Measurements from ENCODE around the gene EPGN.

Gene EPGN

DNA sequence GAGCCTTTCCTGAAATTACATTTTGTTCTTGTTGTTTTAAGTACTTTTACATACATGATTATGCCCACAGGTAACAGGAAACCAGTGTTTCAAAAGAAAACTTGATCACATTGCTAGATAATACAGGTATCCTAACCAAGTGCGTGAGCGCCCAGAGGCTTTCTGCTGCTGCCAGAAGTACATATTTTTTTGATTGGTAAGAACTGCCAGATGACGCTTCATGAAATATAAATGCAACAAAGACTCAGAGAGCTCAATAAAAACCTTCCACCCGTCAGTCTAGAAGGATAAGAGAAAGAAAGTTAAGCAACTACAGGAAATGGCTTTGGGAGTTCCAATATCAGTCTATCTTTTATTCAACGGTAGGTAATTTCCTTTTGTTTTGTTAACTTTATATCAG is at the start of gene EPGN:
Gene EPGN, plus strand, starts transcription at position 256 of the 400 bp plus-strand sequence. Its CDS starts 64 bp downstream, at position 320.
- DNase-seq = no peak

DNA sequence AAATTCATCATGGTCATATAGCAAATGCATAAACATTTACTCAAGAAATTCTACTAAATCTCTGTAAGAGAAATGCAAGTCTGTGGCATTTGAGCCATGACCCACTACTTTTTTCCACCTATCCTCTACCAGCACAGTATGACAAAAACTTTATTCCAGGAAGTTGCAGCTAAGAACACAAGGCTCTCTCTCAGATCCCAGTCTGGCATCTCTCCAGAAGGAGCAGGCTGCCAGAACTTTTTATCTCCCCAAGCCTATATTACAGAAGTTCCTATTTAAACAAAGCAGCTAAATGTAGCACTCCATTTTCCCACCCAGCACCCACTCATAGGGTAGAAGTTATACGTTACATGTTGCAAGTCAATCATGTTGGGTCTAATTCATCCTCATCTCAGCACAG is 49.3 kb upstream of the EPGN start:
- no peak for DNase-seq

DNA sequence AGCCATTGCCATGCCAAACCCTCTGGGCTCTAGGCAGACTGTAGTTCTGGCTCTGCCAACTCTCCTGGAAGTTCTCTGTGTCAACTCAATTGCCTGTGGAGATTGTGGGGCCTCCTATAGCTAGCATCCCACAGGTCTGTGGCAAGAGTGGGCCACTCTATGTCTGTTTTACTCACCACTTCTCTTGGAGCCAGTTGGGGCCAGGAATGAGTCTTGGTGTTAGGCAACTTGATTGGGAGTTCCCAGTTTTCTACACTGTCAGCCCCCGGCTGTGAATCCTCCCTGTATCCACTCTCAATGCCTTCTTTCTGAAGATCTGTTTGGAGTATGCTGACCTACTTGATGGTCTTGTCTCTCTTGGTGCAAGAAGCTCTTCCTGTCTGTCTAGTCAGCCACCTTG is 48.2 kb upstream of the EPGN start:
- no peak for DNase-seq

DNA sequence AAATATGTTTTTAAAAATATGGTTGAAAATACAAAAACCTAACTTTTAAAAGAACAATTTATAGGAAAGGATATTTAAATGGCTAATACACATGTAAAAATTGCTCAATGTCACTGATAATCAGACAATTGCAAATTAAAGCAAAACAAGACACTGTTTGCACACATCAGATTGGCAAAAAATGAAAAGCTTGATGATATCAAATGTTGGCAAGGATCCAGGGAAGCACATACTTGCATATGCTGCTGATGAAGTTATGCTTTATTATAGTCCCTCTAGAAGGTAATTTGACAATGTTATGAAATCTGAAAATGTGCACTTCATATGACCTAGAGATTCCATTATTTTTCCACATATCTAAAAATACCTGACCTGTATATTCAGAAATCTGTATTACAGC is 45.7 kb upstream of the EPGN start:
- no peak for DNase-seq

GRCh38 chr4:74263551-74263950 is 44.7 kb upstream of the EPGN start:
- no peak for DNase-seq

- DNase-seq = no peak
These were observed 42.2 kb upstream of the EPGN start for GRCh38 chr4:74266081-74266480.

DNA sequence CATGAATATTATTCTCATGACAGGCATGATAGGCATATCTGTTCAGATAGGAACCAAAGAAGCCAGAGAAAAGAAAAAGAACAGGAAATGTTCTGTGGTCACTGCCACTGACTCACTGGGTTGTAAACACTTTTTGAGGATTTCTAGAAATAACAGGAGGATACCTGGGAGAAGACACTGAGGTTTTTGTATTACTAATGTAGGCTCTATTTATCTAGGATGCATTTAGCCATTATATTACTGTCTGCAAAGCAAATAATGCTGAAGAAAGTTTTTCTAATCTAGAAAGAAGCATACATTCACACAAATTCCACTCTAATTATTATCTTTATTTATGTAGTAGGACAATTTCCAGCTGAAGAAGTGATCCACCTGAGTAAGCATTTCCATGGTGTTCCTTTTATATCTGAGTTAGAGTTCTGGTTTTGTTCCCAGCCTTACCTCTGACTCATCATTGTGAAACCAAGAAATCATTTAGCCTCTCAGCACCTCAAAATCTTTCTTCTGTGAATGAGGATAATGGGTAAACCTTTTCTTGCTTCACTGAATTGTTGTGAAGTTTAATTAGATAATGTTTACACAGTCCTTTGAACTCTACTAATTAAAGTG is 40.2 kb upstream of the EPGN start:
- no peak for DNase-seq

- DNase-seq = no peak
These were observed 39.6 kb upstream of the EPGN start for GRCh38 chr4:74268643-74269042.

GRCh38 chr4:74278490-74278889 is 29.8 kb upstream of the EPGN start:
- DNase-seq = no peak

DNA sequence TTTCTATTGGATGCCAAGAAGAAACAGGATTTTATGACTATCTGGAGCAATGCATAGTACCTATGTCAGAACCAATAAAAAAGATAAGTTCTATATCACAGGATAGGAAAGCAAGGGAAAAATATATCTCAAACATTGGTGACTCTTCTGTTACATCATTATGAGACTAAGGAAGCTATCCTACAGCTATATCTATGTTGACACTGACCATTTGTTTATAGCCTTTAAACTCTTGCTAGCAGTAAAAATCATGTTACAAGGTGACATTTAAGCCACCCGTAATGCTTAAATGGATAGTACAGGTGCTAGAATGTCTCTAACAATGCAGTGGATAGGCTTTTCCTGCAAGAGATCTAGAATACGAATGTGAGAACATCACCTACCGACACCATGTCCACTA is 28.6 kb upstream of the EPGN start:
- no peak for DNase-seq

DNA sequence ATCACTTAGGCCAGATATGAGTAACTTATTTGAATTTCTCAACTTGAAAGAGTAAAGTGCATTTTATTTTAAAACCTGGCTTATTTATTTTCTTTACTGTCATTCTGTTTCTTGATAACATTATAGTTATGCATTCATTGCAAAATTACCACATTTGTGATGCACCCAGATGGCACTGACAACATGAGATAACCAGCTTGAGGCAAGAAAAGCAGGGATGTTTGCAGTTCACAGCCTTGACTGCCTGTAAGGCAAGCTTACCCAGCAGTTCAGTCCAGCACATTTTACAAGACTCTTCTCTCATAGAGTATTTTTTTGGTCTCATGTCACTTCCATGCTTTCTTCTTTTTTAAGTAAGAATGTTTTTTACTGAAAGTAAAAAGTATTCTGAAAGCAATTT is 25.3 kb upstream of the EPGN start:
- no peak for DNase-seq

GRCh38 chr4:74283614-74284013 is 24.7 kb upstream of the EPGN start:
- no peak for DNase-seq

DNA sequence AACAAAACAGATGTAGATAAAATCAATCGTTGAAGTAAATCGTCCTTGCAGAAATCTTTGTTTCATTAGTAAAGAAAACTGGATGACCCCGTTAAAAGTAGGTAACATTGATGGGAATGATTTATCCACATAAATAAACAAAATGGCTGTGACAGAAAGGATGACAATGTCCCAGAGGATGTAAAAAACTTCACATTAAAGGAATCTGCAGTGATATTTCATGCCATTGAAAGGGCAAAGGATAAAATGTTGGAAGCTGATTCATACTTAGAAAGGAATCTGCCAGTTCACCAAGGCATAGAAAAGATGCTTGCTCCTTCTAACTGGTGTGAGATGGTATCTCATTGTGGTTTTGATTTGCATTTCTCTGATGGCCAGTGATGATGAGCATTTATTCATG is 24.2 kb upstream of the EPGN start:
- DNase-seq = no peak

DNA sequence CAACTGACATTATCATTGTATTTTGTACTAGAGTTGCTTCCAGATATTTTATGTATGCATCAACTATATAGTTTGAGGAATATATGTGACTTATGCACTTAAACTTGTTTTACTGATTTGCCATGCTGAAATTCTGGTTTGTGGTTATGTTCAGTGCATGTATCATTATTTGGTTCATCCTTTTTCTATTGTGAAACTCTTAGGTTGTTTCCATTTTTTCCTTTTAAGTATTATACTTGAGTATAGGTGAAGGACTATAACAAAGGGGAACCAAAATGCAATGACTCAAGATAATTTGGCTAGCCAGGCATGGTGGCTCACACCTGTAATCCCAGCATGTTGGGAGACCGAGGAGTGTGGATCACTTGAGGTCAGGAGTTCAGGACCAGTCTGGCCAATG is 21.1 kb upstream of the EPGN start:
- DNase-seq = no peak

GRCh38 chr4:74287791-74288190 is 20.5 kb upstream of the EPGN start:
- DNase-seq = no peak

GRCh38 chr4:74291471-74291870 is 16.8 kb upstream of the EPGN start:
- DNase-seq = no peak

GRCh38 chr4:74292111-74292870 is 16.0 kb upstream of the EPGN start:
- no peak for DNase-seq

- no peak for DNase-seq
These were observed 14.7 kb upstream of the EPGN start for GRCh38 chr4:74293558-74293957.

GRCh38 chr4:74294681-74295080 is 13.6 kb upstream of the EPGN start:
- DNase-seq = no peak

GRCh38 chr4:74297539-74297938 is 10.7 kb upstream of the EPGN start:
- DNase-seq = no peak

GRCh38 chr4:74304095-74304625 is 4.1 kb upstream of the EPGN start:
- no peak for DNase-seq

GRCh38 chr4:74305000-74305399 is 3.3 kb upstream of the EPGN start:
- DNase-seq = no peak

DNA sequence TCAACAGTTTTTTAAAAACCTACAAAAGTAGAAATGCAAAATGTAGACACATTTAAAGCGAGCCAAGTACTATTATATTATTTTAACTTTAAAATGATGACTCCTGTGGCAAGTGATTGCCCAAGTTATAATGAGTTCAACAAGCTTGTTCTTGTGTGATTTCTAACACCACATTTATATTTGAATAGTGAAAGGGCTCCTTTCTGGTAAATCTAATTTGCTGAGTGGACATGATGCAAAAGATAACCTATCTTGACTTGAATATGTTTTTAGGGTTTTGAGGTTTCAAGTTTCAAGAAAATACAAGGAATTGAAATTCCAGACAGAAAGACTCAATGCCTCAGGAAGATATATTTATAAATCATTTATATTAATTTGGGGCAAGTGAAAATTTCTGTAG is 1.1 kb upstream of the EPGN start:
- DNase-seq = no peak

DNA sequence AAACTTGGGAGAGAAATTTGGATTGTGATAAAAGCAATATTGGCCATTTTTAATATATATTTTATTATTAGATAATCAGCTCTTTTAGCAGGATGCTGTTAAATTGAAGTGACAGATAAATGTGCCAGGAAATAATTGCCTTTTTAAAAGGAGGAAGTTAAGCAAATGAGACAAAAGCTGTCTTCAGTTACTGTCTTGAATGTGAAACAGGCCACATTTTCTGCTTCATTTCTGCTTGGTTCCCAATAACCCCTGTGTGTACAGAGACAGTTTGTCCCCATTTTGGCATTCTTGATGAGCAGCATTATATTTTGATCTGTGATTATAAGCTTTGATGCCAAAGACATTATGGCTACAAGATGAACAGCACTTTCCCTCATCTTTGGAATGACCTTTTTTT is 953 bp downstream of the EPGN start:
- DNase-seq = no peak
